ENCODE results near the gene HIP1. TPM values are rescaled to one million over a fixed set of nuclear protein-coding genes. Genes with fewer than 3 reads are reported as not detected.
"Not testable (repeated sequence)": the region's sequence is repeated elsewhere in the genome, so short reads cannot be mapped to it uniquely, and the experiment has no call there.

The HIP1 gene
- total and polyA plus RNA-seq, 2 of the 13 experiments (the other 11 are each of a cell fraction or from before 2014, with no cell fraction given): 4.5 to 6.2 TPM

DNA sequence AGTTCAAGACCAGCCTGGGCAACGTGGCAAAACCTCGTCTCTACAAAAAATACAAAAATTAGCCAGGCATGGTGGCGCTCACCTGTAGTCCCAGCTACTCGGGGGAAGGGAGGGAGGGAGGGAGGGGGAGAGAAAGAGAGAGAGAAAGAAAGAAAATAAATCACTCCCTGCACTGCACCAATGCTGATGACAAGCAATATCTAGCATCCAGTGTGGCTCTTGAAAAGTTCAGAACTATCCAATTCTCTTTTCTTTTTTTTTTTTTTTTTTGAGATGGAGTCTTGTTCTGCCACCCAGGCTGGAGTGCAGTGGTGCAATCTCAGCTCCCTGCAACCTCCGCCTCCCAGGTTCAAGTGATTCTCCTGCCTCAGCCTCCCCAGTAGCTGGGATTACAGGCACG, 45.1 kb downstream of the HIP1 start:
- ATAC-seq; FAIRE-seq; POLR2A ChIA-PET; H3K36me3 ChIP-seq (replicated peaks in 1 of 2; ENCODE audit: control insufficient read depth in 1 of 2, insufficient read depth in 2 of 2, low read length in 2 of 2); H3K4me3 ChIP-seq (replicated peaks in 1 of 3; ENCODE audit: insufficient read depth in 1 of 3, low read depth in 2 of 3, low read length in 3 of 3); H4K20me1 ChIP-seq (ENCODE audit: insufficient read depth, low read length); H3K9me3 ChIP-seq (ENCODE audit: low read length); H3K4me2 ChIP-seq (ENCODE audit: low read depth, low read length); H3K79me2 ChIP-seq (ENCODE audit: insufficient read depth, low read length); H3K27me3 ChIP-seq (ENCODE audit: control insufficient read depth in 1 of 2, insufficient read depth in 2 of 2, low read length in 2 of 2); H3K9ac ChIP-seq (ENCODE audit: insufficient read depth, low read depth, low read length); CTCF ChIA-PET (ENCODE audit: low intra/inter-chr PET ratio, low total read pairs); in situ Hi-C loops (cut with HindIII; ENCODE audit: extremely low pct_ligation_motif_present, low pct_unique_long_range_greater_than_20kb); intact Hi-C loops (cut with micrococcal nuclease; ENCODE audit: unreplicated experiment); BruUV-seq (replicated peaks); DNase-seq (ENCODE audit: low spot score); H2AFZ ChIP-seq (ENCODE audit: low read length); H3K27ac ChIP-seq (ENCODE audit: extremely low read length, insufficient read depth, low read length): not testable (repeated sequence)
- peak; percentile 25 for TF ChIP-seq HNRNPK (IDR thresholded peaks at IDR 0.05; ENCODE audit: low read depth, low read length, poor library complexity, severe bottlenecking)
- H3K4me1 ChIP-seq (ENCODE audit: insufficient read depth, low read length): peaks cover 38% of the 10 kb centered on the region
- WGBS (ENCODE audit: low lambda C conversion rate): 86% methylated on average over 6 of the region's 6 CpGs

DNA sequence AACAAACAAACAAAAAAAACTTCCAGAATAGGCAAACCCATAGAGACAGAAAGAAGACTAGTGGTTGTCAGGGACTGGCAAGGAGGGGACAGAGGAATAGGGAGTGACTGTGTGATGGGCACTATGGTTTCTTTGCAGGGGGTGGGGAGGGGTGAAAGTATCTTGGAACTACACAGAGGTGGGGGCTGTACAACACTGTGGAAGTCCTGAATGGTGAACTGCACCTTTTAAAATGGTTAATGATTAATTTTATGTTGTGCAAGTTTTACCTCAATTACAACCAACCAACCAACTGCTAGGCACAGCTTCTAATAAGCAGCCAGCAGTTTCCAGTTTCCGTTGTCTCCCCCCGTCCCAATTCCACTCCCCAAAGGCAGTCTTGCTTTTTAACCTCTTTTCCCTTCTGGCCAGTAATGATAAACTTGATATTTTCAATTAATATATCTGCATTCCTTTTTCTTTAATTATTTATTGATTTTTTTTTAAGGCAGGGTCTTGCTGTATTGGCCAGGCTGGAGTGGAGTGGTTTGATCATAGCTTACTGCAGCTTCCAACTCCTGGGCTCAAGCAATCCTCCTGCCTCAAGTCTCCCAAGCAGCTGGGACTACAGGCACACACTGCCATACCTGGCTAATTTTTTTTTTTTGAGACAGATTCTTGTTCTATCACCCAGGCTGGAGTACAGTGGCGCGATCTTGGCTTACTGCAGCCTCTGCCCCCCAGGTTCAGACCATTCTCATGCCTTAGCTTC, 46.8 kb downstream of the HIP1 start:
- POLR2A ChIA-PET: no interaction called here
- TF ChIP-seq ZSCAN21 (CRISPR knock-in tag; IDR thresholded peaks at IDR 0.05; ENCODE audit: borderline replicate concordance) (no peak), ZNF10 (CRISPR knock-in tag; IDR thresholded peaks at IDR 0.05; ENCODE audit: borderline replicate concordance, low read depth) (no peak), MED1 (CRISPR knock-in tag; IDR thresholded peaks at IDR 0.05) (0 out of 2 replicates have a peak, but pooled peaks have one; percentile 22), ZNF331 (CRISPR knock-in tag; IDR thresholded peaks at IDR 0.05) (0 out of 2 replicates have a peak, but pooled peaks have one; percentile 36), SNRNP70 (IDR thresholded peaks at IDR 0.05; ENCODE audit: low read depth, low read length) (no peak), SNAI1 (CRISPR knock-in tag; IDR thresholded peaks at IDR 0.05; ENCODE audit: borderline replicate concordance) (no peak), GFI1 (CRISPR knock-in tag; IDR thresholded peaks at IDR 0.05; ENCODE audit: borderline replicate concordance) (no peak), AHR (CRISPR knock-in tag; IDR thresholded peaks at IDR 0.05) (no peak), MED13 (CRISPR knock-in tag; IDR thresholded peaks at IDR 0.05) (no peak), NAIF1 (CRISPR knock-in tag; IDR thresholded peaks at IDR 0.05; ENCODE audit: borderline replicate concordance) (no peak)
- TF ChIP-seq, protein P1, sequence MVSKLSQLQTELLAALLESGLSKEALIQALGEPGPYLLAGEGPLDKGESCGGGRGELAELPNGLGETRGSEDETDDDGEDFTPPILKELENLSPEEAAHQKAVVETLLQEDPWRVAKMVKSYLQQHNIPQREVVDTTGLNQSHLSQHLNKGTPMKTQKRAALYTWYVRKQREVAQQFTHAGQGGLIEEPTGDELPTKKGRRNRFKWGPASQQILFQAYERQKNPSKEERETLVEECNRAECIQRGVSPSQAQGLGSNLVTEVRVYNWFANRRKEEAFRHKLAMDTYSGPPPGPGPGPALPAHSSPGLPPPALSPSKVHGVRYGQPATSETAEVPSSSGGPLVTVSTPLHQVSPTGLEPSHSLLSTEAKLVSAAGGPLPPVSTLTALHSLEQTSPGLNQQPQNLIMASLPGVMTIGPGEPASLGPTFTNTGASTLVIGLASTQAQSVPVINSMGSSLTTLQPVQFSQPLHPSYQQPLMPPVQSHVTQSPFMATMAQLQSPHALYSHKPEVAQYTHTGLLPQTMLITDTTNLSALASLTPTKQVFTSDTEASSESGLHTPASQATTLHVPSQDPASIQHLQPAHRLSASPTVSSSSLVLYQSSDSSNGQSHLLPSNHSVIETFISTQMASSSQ (IDR thresholded peaks at IDR 0.05; ENCODE audit: low read depth): peak; percentile 94
- TF ChIP-seq, protein P1 (CRISPR knock-in tag; IDR thresholded peaks at IDR 0.05; ENCODE audit: borderline replicate concordance): peak; percentile 92
- TF ChIP-seq, protein P2, sequence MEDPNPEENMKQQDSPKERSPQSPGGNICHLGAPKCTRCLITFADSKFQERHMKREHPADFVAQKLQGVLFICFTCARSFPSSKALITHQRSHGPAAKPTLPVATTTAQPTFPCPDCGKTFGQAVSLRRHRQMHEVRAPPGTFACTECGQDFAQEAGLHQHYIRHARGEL (CRISPR knock-in tag; IDR thresholded peaks at IDR 0.05): no peak

More for the DNA sequence above, 46.8 kb downstream of the HIP1 start:
- Histone ChIP-seq H3K4me1 (ENCODE audit: insufficient read depth, low read length) (peaks cover 50% of the 10 kb centered on the region), H2AFZ (ENCODE audit: low read length) (no peak overlapping the region), H3K36me3 (replicated peaks in 1 of 2; ENCODE audit: control insufficient read depth in 1 of 2, insufficient read depth in 2 of 2, low read length in 2 of 2) (no peaks in the 10 kb centered on the region), H4K20me1 (ENCODE audit: insufficient read depth, low read length) (no peaks in the 10 kb centered on the region), H3K4me2 (ENCODE audit: low read depth, low read length) (peak overlapping the region; percentile 64), H3K4me3 (replicated peaks in 1 of 3; ENCODE audit: insufficient read depth in 1 of 3, low read depth in 2 of 3, low read length in 3 of 3) (peak overlapping the region in 1 of 3 experiments; percentile 32; a peak in 2 of 6 replicates), H3K9ac (ENCODE audit: insufficient read depth, low read depth, low read length) (no peak overlapping the region), H3K27ac (ENCODE audit: extremely low read length, insufficient read depth, low read length) (peak overlapping the region; percentile 35), H3K79me2 (ENCODE audit: insufficient read depth, low read length) (no peaks in the 10 kb centered on the region), H3K27me3 (ENCODE audit: control insufficient read depth in 1 of 2, insufficient read depth in 2 of 2, low read length in 2 of 2) (no peaks in the 10 kb centered on the region), H3K9me3 (ENCODE audit: low read length) (no peaks in the 10 kb centered on the region)
- intact Hi-C loops (cut with micrococcal nuclease; ENCODE audit: unreplicated experiment): no loop called here
- FAIRE-seq (peak; percentile 23), ATAC-seq (peak; percentile 48), DNase-seq (ENCODE audit: low spot score) (peak; percentile 60)
- WGBS (ENCODE audit: low lambda C conversion rate): 45% methylated on average over 4 of the region's 4 CpGs
- no TSS peak for BruUV-seq (replicated peaks)
- CTCF ChIA-PET (ENCODE audit: low intra/inter-chr PET ratio, low total read pairs): no interaction called here
- in situ Hi-C loops (cut with HindIII; ENCODE audit: extremely low pct_ligation_motif_present, low pct_unique_long_range_greater_than_20kb): no loop called here

All from HepG2 (cell line).